ENCODE data around the gene KRTAP10-1. TPM values are rescaled to one million over a fixed set of nuclear protein-coding genes. Genes with fewer than 3 reads are reported as not detected.

The KRTAP10-1 gene
- total RNA-seq, 1 donor from 2014 or later: not detected

- no peak for DNase-seq
- H3K9me3 ChIP-seq: no peaks in the 10 kb centered on the region
- H3K27me3 ChIP-seq: no peaks in the 10 kb centered on the region
- H3K4me1 ChIP-seq: no peaks in the 10 kb centered on the region
- no peak for ATAC-seq
- no peak overlapping the region for H3K27ac ChIP-seq
- intact Hi-C loops (cut with DNase I): no loop called here
- H3K4me3 ChIP-seq: no peak overlapping the region
- no peaks in the 10 kb centered on the region for H3K36me3 ChIP-seq
- TF ChIP-seq CTCF (IDR thresholded peaks at IDR 0.05): no peak
Measured at GRCh38 chr21:44529011-44529421, 11.0 kb downstream of the KRTAP10-1 start.

- Histone ChIP-seq H3K27ac (no peak overlapping the region), H3K9me3 (no peaks in the 10 kb centered on the region), H3K4me1 (no peaks in the 10 kb centered on the region), H3K36me3 (no peaks in the 10 kb centered on the region), H3K27me3 (no peaks in the 10 kb centered on the region), H3K4me3 (no peak overlapping the region)
- intact Hi-C loops (cut with DNase I): no loop called here
- DNase-seq (no peak), ATAC-seq (no peak)
- no peak for TF ChIP-seq CTCF (IDR thresholded peaks at IDR 0.05)
Measured at GRCh38 chr21:44528634-44528995, 11.4 kb downstream of the KRTAP10-1 start.

GRCh38 chr21:44527983-44528633 is 11.9 kb downstream of the KRTAP10-1 start:
- peak; percentile 54 for DNase-seq
- intact Hi-C loops (cut with DNase I): no loop called here

GRCh38 chr21:44527156-44527982 is 12.6 kb downstream of the KRTAP10-1 start:
- Histone ChIP-seq H3K4me1 (no peaks in the 10 kb centered on the region), H3K4me3 (no peak overlapping the region), H3K27me3 (no peaks in the 10 kb centered on the region), H3K27ac (no peak overlapping the region), H3K36me3 (no peaks in the 10 kb centered on the region), H3K9me3 (no peaks in the 10 kb centered on the region)
- no peak for ATAC-seq
- no peak for TF ChIP-seq CTCF (IDR thresholded peaks at IDR 0.05)
- DNase-seq: peak; percentile 39
- intact Hi-C loops (cut with DNase I): no loop called here

More at GRCh38 chr21:44527983-44528633, 11.9 kb downstream of the KRTAP10-1 start:
- no peak for ATAC-seq
- no peaks in the 10 kb centered on the region for H3K36me3 ChIP-seq
- no peak overlapping the region for H3K4me3 ChIP-seq
- no peak for TF ChIP-seq CTCF (IDR thresholded peaks at IDR 0.05)
- no peak overlapping the region for H3K27ac ChIP-seq
- H3K4me1 ChIP-seq: no peaks in the 10 kb centered on the region
- no peaks in the 10 kb centered on the region for H3K9me3 ChIP-seq
- no peaks in the 10 kb centered on the region for H3K27me3 ChIP-seq

- DNase-seq (peak; percentile 51), ATAC-seq (no peak)
- Histone ChIP-seq H3K4me3 (no peak overlapping the region), H3K27ac (no peak overlapping the region), H3K36me3 (no peaks in the 10 kb centered on the region), H3K9me3 (no peaks in the 10 kb centered on the region), H3K4me1 (no peaks in the 10 kb centered on the region), H3K27me3 (no peaks in the 10 kb centered on the region)
- intact Hi-C loops (cut with DNase I): no loop called here
- no peak for TF ChIP-seq CTCF (IDR thresholded peaks at IDR 0.05)
Measured at GRCh38 chr21:44526096-44526997, 13.6 kb downstream of the KRTAP10-1 start.
